GM18873 (cell line): ENCODE measurements around the gene TTC19.
"Not testable (repeated sequence)": the region's sequence is repeated elsewhere in the genome, so short reads cannot be mapped to it uniquely, and the experiment has no call there.

Source experiments
- ATAC-seq: cut with Tn5 transposase; IDR thresholded peaks from one replicate; pipeline ENCODE4 v1.9.1; 2021; ENCODE audit warnings: mild to moderate bottlenecking, moderate library complexity, moderate number of reproducible peaks; ENCODE audit not compliant: unreplicated experiment, low FRiP score

TTC19 gene

GRCh38 chr17:16025202-16025601, 25.6 kb downstream of the TTC19 start:
- ATAC-seq: no peak

- ATAC-seq: no peak
Measured at GRCh38 chr17:16026895-16027294, 27.3 kb downstream of the TTC19 start.

DNA sequence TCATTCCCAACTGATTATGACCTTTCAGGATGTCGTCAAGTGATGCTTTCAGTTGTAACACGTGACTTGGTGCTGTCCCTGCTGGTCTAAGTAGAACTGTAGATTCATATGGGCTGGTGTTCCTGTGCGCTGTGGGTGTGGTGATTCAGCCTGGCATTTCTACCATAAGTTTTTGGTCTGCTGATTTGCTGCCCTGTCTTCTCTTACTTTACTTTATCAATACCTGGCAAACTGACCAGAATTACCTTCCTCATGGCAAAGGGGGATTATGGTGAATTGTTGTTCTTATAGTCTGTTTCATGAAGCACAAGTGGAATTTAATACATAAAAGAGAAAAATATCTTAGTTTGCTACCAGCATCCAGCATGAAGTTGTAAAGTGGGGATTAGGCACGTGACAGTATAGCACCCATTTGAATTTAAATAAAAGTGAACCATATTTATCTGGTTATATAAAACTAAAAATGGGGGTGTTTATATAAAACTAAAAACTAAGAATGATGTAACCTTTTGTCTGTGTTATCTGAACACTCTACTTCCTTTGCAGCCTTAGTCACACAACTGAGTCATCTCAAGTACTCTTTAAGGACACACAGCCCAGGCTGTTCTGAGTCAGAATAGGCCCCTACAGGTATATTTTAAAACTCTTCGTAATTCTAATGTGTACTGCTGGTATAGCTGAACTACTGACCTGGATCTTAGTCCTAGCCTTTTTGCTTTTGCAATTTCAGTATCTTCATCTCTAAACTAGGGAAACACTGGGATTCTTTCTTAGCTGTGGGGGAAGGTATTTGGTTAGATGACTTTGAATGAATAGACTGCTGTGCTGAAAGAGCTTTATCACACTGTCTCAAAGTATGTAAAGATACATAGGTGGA, 28.3 kb downstream of the TTC19 start:
- no peak for ATAC-seq

GRCh38 chr17:16033729-16034349, 34.2 kb downstream of the TTC19 start:
- ATAC-seq: no peak

DNA sequence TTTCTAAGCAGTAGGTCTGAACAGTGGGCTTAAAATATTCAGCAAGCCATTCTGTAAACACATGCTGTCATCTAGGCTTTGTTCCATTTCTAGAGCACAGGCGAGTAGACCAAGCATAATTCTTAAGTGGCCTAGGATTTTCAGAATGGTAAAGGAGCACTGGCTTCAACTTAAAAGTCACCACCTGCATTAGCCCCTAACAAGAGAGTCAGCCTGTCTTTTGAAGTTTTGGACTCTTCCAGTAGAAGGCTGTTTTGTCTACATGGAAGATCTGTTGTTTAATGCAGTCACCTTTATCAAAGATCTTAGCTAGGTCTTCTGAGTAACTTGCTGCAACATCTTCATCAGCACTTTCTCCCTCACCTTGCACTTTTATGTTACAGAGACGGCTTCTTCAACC, 36.6 kb downstream of the TTC19 start:
- ATAC-seq: no peak

GRCh38 chr17:16037636-16038035, 38.0 kb downstream of the TTC19 start:
- ATAC-seq: no peak

- ATAC-seq: no peak
Measured at GRCh38 chr17:16040710-16041251, 41.2 kb downstream of the TTC19 start.

- ATAC-seq: no peak
Measured at GRCh38 chr17:16044487-16044886, 44.9 kb downstream of the TTC19 start.

GRCh38 chr17:16046966-16047365, 47.3 kb downstream of the TTC19 start:
- no peak for ATAC-seq

DNA sequence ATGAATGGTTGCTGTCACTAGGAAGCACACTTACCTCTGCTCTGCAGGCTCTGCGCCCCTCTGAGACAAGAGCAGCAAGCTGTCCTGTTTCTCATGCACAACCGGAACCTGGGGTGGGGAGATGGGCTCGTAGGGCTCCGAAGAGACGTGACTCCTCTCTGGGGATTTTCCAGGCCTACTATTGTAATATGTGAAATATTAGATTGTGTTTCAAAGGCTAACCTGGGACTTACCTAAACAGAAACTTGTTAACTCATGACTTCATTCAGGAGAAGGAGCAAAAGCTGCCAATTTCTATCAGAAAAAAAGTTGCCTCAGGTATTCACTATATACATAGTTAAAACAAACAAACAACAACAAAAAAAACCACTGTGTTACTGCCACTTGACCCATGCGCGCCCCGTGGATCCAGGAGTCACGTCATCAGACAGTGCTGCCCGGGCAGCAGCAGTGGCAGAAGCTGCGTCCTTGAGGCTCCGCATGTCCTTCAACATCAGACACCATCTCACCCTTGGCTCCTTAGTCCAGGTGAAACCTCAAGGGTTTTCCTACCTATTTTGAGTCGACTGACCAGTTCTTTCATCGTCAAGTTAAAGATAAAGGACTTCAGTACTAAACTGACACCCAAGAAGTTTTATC, 49.3 kb downstream of the TTC19 start:
- ATAC-seq: no peak

DNA sequence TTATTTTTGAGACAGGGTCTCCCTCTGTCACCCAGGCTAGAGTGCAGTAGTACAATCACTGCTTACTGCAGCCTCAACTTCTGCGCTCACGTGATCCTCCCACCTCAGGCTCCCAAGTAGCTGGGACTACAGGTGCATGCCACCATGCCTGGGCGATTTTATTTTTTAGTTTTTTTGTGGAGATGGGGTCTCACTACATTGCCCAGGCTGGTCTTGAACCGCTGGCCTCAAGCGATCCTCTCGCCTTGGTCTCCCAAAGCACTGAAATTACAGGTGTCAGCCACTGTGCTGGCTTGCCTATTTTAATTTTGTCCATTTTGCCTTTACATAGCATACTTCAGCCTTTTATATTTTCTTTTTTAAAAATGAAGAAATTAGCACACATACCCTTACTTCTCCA, 51.2 kb downstream of the TTC19 start:
- no peak for ATAC-seq

- ATAC-seq: no peak
Measured at GRCh38 chr17:16052486-16052885, 52.9 kb downstream of the TTC19 start.

DNA sequence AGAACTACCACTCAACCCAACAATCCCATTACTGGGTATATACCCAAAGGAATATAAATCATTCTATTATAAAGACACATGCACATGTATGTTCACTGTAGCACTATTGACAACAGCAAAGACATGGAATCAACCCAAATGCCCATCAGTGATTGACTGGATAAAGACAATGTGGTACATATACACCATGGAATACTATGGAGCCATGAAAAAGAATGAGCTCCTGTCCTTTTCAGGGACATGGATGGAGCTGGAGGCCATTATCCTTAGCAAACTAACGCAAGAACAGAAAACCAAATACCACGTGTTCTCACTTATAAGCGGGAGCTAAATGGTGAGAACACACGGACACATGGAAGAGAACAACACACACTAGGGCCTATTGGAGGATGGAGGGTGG, 55.5 kb downstream of the TTC19 start:
- ATAC-seq: not testable (repeated sequence)

- ATAC-seq: no peak
Measured at GRCh38 chr17:16061631-16062030, 62.0 kb downstream of the TTC19 start.

DNA sequence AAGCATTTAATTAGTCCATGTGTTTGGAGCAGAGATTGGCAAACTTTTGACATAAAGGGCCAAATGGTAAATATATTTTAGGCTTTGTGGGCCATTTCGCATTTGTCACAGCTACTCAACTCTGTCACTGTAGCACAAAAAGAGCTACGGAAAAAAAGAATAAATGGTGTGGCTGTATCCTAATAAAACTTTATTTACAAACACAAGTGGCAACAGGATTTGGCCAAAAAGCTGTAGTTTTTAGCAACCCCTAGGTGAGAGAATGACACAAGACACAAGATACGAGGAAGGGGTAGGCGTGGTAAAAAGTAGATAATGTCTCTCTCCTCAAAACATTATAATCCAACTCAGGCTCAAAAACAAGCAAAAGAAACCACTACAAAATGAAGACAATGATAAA, 66.5 kb downstream of the TTC19 start:
- no peak for ATAC-seq

DNA sequence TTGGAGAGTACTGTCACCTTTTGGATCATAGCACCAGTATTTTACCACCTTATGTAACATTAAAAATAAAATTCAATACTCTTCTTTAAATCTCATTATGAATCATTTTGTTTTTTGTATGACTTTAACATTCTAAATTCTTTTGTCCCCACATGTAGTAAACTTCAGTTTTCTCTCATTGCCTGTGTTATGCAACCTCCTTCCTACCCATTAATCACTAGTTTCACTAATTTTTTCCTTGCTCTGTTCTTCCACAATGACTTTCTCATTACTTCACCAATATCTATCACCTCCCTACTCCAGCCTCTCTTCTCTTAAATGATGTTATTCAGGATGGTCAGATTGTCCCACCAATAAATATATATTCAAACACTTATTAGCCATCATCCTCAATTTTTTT, 68.7 kb downstream of the TTC19 start:
- ATAC-seq: no peak

DNA sequence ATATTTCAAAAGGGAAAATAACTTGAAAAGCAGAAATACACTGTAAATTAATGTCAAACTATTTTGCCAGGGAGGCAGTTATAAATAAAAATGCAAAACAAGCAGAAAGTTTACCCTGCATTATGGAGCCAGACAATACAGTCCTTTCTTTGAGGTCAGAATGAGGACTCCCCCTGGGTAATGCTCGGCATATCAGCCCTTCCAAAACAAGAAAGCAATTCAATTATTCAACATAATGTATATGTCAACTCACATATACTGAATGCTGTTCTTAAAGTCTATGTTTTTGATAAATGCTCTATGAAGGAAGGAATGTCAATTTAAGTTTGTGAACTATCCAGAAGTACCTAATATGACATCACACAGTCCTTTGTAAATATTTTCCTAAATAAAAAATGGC, 72.4 kb downstream of the TTC19 start:
- no peak for ATAC-seq

GRCh38 chr17:16073845-16074244, 74.2 kb downstream of the TTC19 start:
- ATAC-seq: no peak

DNA sequence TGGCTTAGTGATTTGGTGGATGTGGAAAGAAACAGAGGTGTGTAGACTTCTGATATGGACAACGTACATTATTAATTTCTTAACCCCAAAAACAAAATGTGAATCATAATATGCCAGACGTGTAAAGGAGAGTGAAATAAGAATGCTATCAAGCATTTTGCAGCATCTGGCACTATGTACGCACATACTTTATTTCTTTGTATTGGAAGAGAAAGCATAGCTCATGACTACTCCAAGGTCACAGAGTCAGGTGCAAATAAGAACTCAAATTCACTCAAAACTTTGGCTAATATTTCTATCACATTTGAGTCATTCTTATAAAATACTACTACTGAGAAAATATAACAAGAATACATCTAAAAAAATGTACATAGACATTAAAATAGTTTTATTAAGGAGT, 74.8 kb downstream of the TTC19 start:
- ATAC-seq: no peak

- no peak for ATAC-seq
Measured at GRCh38 chr17:16075949-16076348, 76.3 kb downstream of the TTC19 start.
